ENCODE measurements around the gene KCNK2.

The KCNK2 gene

DNA sequence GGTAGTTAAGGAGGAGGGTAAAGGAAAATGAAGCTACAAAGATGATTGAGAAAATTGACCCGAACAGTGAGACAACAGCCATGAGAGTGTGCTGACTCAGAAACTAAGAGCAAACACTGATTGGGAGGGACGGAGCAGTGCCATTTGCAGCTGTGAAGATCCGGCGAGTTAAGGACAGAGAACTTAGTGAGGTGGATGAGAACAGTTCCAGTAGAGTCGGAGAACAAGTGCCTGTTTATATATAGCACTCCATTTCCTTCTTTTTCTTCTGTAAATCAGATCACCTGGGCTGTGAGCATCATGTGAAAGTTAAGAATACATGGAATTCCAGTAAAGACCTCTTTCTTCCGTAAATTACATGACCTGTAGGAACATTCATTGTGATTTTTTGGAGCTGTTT is 145.7 kb downstream of the KCNK2 start:
- Histone ChIP-seq H3K9me2 (replicated peaks; ENCODE audit: control insufficient read depth, low read length) (no peaks in the 10 kb centered on the region), H3K9me3 (ENCODE audit: control insufficient read depth, insufficient read depth, low read length) (no peaks in the 10 kb centered on the region), H3K79me2 (ENCODE audit: control insufficient read depth, low read length) (no peaks in the 10 kb centered on the region), H3K4me3 (ENCODE audit: low read length) (no peak overlapping the region), H3K4me2 (ENCODE audit: low read length) (no peak overlapping the region), H3K36me3 (ENCODE audit: control insufficient read depth, low read length) (no peaks in the 10 kb centered on the region), H3F3A (ENCODE audit: control insufficient read depth, insufficient read depth) (no peaks in the 10 kb centered on the region), H3K4me1 (ENCODE audit: control insufficient read depth, low read length) (no peaks in the 10 kb centered on the region), H4K20me1 (ENCODE audit: control insufficient read depth, insufficient read depth, low read depth, low read length) (no peaks in the 10 kb centered on the region), H3K27ac (ENCODE audit: low read depth, low read length) (no peak overlapping the region), H3K27me3 (ENCODE audit: control insufficient read depth, low read length) (no peaks in the 10 kb centered on the region)
- TF ChIP-seq, protein P1, sequence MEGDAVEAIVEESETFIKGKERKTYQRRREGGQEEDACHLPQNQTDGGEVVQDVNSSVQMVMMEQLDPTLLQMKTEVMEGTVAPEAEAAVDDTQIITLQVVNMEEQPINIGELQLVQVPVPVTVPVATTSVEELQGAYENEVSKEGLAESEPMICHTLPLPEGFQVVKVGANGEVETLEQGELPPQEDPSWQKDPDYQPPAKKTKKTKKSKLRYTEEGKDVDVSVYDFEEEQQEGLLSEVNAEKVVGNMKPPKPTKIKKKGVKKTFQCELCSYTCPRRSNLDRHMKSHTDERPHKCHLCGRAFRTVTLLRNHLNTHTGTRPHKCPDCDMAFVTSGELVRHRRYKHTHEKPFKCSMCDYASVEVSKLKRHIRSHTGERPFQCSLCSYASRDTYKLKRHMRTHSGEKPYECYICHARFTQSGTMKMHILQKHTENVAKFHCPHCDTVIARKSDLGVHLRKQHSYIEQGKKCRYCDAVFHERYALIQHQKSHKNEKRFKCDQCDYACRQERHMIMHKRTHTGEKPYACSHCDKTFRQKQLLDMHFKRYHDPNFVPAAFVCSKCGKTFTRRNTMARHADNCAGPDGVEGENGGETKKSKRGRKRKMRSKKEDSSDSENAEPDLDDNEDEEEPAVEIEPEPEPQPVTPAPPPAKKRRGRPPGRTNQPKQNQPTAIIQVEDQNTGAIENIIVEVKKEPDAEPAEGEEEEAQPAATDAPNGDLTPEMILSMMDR (IDR thresholded peaks at IDR 0.05; ENCODE audit: low read depth, low read length, poor library complexity, severe bottlenecking), result no peak
- TF ChIP-seq EZH2phosphoT487 (IDR thresholded peaks at IDR 0.05; ENCODE audit: borderline replicate concordance, low read length), result no peak

DNA sequence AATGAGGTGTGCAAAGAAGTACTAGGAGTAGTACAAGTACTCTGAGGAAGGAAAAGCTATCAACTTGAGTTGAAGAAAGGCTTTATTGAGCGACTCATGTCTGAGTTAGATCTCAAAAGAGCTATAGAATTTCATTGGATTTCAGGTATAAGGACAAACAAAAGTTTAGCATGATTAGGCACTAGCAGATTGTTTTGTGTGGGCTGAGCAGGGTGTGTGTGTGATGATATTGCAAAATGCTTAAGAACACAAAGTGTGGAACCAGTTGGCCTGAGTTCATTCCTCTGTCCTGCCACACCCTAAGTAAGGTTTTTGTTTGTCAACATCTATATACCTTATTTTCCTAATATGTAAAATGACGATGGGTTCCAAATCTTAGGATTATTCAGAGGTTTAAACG is 158.9 kb downstream of the KCNK2 start:
- TF ChIP-seq, protein P1 (IDR thresholded peaks at IDR 0.05; ENCODE audit: low read depth, low read length, poor library complexity, severe bottlenecking), result no peak
- no peak for TF ChIP-seq EZH2phosphoT487 (IDR thresholded peaks at IDR 0.05; ENCODE audit: borderline replicate concordance, low read length)
- no peak overlapping the region for H3K27ac ChIP-seq (ENCODE audit: low read depth, low read length)
- no peaks in the 10 kb centered on the region for H3K27me3 ChIP-seq (ENCODE audit: control insufficient read depth, low read length)
- H3K9me3 ChIP-seq (ENCODE audit: control insufficient read depth, insufficient read depth, low read length), result no peaks in the 10 kb centered on the region
- no peaks in the 10 kb centered on the region for H3K4me1 ChIP-seq (ENCODE audit: control insufficient read depth, low read length)
- H3F3A ChIP-seq (ENCODE audit: control insufficient read depth, insufficient read depth), result no peaks in the 10 kb centered on the region
- H3K79me2 ChIP-seq (ENCODE audit: control insufficient read depth, low read length), result no peaks in the 10 kb centered on the region
- no peaks in the 10 kb centered on the region for H3K9me2 ChIP-seq (replicated peaks; ENCODE audit: control insufficient read depth, low read length)
- H3K36me3 ChIP-seq (ENCODE audit: control insufficient read depth, low read length), result no peaks in the 10 kb centered on the region
- H3K4me2 ChIP-seq (ENCODE audit: low read length), result no peak overlapping the region
- H4K20me1 ChIP-seq (ENCODE audit: control insufficient read depth, insufficient read depth, low read depth, low read length), result no peaks in the 10 kb centered on the region
- H3K4me3 ChIP-seq (ENCODE audit: low read length), result no peak overlapping the region

DNA sequence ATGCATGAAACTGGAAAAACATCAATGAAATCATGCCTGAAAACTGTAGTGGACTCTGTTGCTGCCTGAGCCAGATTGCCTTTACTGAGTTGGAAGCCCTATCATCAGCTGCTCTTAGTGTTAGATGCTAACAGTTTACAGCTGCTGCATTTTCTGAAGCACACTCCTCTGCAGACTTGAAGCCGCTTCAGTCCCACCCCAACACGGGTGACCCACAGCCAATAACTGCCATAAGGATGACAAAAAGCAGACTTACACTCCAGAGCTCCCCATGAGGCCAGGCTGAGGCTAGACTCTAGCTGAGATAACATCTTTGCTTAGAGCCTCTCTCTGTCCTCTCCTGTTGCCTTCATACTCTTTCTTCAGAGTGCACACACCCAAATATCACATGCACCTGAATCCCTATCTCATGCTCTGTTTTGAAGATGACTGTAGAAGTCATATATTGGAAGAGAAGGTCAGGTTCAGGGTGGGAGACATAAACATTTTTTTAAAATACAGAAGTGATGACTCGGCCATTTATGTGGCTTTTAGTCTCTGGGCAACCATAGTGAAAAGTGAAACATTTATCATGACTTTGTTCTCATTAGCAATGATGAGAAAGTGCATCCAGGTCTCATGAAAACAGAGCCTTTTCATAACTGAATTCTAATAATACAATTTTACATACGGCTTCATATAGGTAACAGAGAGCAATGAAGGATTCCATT is 161.0 kb downstream of the KCNK2 start:
- TF ChIP-seq, protein P1 (IDR thresholded peaks at IDR 0.05; ENCODE audit: low read depth, low read length, poor library complexity, severe bottlenecking), result no peak
- no peak for TF ChIP-seq EZH2phosphoT487 (IDR thresholded peaks at IDR 0.05; ENCODE audit: borderline replicate concordance, low read length)
- no peaks in the 10 kb centered on the region for H3K4me1 ChIP-seq (ENCODE audit: control insufficient read depth, low read length)
- H4K20me1 ChIP-seq (ENCODE audit: control insufficient read depth, insufficient read depth, low read depth, low read length), result no peaks in the 10 kb centered on the region
- H3K9me2 ChIP-seq (replicated peaks; ENCODE audit: control insufficient read depth, low read length), result no peaks in the 10 kb centered on the region
- H3F3A ChIP-seq (ENCODE audit: control insufficient read depth, insufficient read depth), result no peaks in the 10 kb centered on the region
- H3K9me3 ChIP-seq (ENCODE audit: control insufficient read depth, insufficient read depth, low read length), result no peaks in the 10 kb centered on the region
- H3K36me3 ChIP-seq (ENCODE audit: control insufficient read depth, low read length), result no peaks in the 10 kb centered on the region
- H3K27me3 ChIP-seq (ENCODE audit: control insufficient read depth, low read length), result no peaks in the 10 kb centered on the region
- H3K27ac ChIP-seq (ENCODE audit: low read depth, low read length), result no peak overlapping the region
- H3K79me2 ChIP-seq (ENCODE audit: control insufficient read depth, low read length), result no peaks in the 10 kb centered on the region
- H3K4me2 ChIP-seq (ENCODE audit: low read length), result no peak overlapping the region
- no peak overlapping the region for H3K4me3 ChIP-seq (ENCODE audit: low read length)
